HepG2 (cell line): Measurements from ENCODE around the gene RARA. TPM values are rescaled to one million over a fixed set of nuclear protein-coding genes. Genes with fewer than 3 reads are reported as not detected.

ENCODE experiments used
- BCL6 ChIP-seq: IDR thresholded peaks from 2 replicates; pipeline ENCODE4 v1.6.1; 2016; ENCODE audit warnings: missing genetic modification reagents, missing compliant biosample characterization
- FOXK1 ChIP-seq: sonication (generic); formaldehyde crosslinking; IDR thresholded peaks from 2 replicates; pipeline ENCODE4 v1.4.0; 2020; ENCODE audit warnings: low read depth, missing genetic modification reagents, borderline replicate concordance
- NFE2L2 ChIP-seq: fragments of 150-350 bp; IDR thresholded peaks from 2 replicates; pipeline ENCODE4 v1.6.1; 2014; ENCODE audit warnings: low read length
- PRMT3 ChIP-seq: sonication (generic); formaldehyde crosslinking; IDR thresholded peaks from 2 replicates; pipeline ENCODE4 v1.8.1; 2022; ENCODE audit warnings: low read depth, mild to moderate bottlenecking, moderate library complexity, missing genetic modification reagents, borderline replicate concordance
- RFXAP ChIP-seq: sonication (generic); formaldehyde crosslinking; IDR thresholded peaks from 2 replicates; pipeline ENCODE4 v1.4.0; 2020; ENCODE audit warnings: missing genetic modification reagents, borderline replicate concordance
- SMARCC2 ChIP-seq: fragments of 450-650 bp; IDR thresholded peaks from 2 replicates; pipeline ENCODE4 v1.6.1; 2017; ENCODE audit warnings: antibody characterized with exemption, mild to moderate bottlenecking
- SOX13 ChIP-seq, 3 experiments: fragments of 450-650 bp in 1 of 3; sonication (generic) in 1 of 3; formaldehyde crosslinking in 1 of 3; IDR thresholded peaks in 2 of 3; conservative IDR thresholded peaks in 1 of 3; 2 replicates each; pipeline versions ENCODE4 v1.5.0 to v1.6.1; 2016 to 2020; ENCODE audit warnings: antibody characterized with exemption in 1 of 3, mild to moderate bottlenecking in 1 of 3, missing compliant biosample characterization in 1 of 3, missing genetic modification reagents in 1 of 3, moderate library complexity in 1 of 3
- XBP1 ChIP-seq: sonication (generic); formaldehyde crosslinking; IDR thresholded peaks from 2 replicates; pipeline ENCODE4 v1.5.0; 2020; ENCODE audit warnings: missing genetic modification reagents
- ZNF296 ChIP-seq: sonication (generic); formaldehyde crosslinking; conservative IDR thresholded peaks from 2 replicates; pipeline ENCODE4 v1.5.0; 2020; ENCODE audit warnings: mild to moderate bottlenecking, missing genetic modification reagents
- ZNF549 ChIP-seq: sonication (generic); formaldehyde crosslinking; IDR thresholded peaks from 2 replicates; pipeline ENCODE4 v1.5.0; 2020; ENCODE audit warnings: missing genetic modification reagents
- ZNF589 ChIP-seq: sonication (generic); formaldehyde crosslinking; conservative IDR thresholded peaks from 2 replicates; pipeline ENCODE4 v1.8.0; 2022; ENCODE audit warnings: mild to moderate bottlenecking, moderate library complexity, missing genetic modification reagents
- ZNF691 ChIP-seq: sonication (generic); formaldehyde crosslinking; IDR thresholded peaks from 2 replicates; pipeline ENCODE4 v1.4.0; 2020; ENCODE audit warnings: missing genetic modification reagents, low read depth, mild to moderate bottlenecking, borderline replicate concordance
- ZNF879 ChIP-seq: sonication (generic); formaldehyde crosslinking; IDR thresholded peaks from 2 replicates; pipeline ENCODE4 v1.8.1; 2023; ENCODE audit warnings: missing genetic modification reagents
- polyA plus RNA-seq, 8 experiments: library from polyadenylated mRNA; depleted of rRNA in 3 of 8; stranded (reverse) in 7 of 8; unstranded in 1 of 8; fragments of >200 nt; fragmentation: Illumina TruSeq in 4 of 8; extraction: Trizol in 4 of 8; gene quantifications; 2 replicates each; pipeline versions ENCODE4 v1.2.1 to v1.2.3, GENCODE V29; 2011 to 2016; ENCODE audit warnings: low read depth in 4 of 8, missing spikeins in 1 of 8, mixed read lengths in 1 of 8; ENCODE audit not compliant: insufficient read depth in 1 of 8
- total RNA-seq, 5 experiments: library from RNA; depleted of rRNA; stranded (reverse); fragments of >200 nt; fragmentation: Illumina TruSeq; extraction: Trizol; gene quantifications; 2 replicates each; pipeline ENCODE4 v1.2.3, GENCODE V29; 2016; ENCODE audit warnings: low read depth in 1 of 5
- TF ChIP-seq, protein P1 (sequence below): sonication (generic); formaldehyde crosslinking; IDR thresholded peaks from 2 replicates; pipeline ENCODE4 v1.4.0; 2020; ENCODE audit warnings: missing genetic modification reagents, borderline replicate concordance
- TF ChIP-seq, protein P2 (sequence below): sonication (generic); formaldehyde crosslinking; IDR thresholded peaks from 2 replicates; pipeline ENCODE4 v1.8.1; 2023; ENCODE audit warnings: mild to moderate bottlenecking, inconsistent platforms, moderate library complexity, missing genetic modification reagents, borderline replicate concordance
- TF ChIP-seq, protein P3 (sequence below): sonication (generic); formaldehyde crosslinking; IDR thresholded peaks from 2 replicates; pipeline ENCODE4 v1.4.0; 2020; ENCODE audit warnings: mild to moderate bottlenecking, missing genetic modification reagents
- TF ChIP-seq, protein P4 (sequence below): IDR thresholded peaks from 2 replicates; pipeline ENCODE4 v1.6.1; 2016
- TF ChIP-seq, protein P5 (sequence below): sonication (generic); formaldehyde crosslinking; IDR thresholded peaks from 2 replicates; pipeline ENCODE4 v1.4.0; 2020; ENCODE audit warnings: missing genetic modification reagents

Gene RARA
- total and polyA plus RNA-seq, 2 of the 13 experiments (the other 11 are each of a cell fraction or from before 2014, with no cell fraction given): 6.4 to 8.6 TPM

GRCh38 chr17:40287494-40288369 lies 21.2 kb upstream of the RARA start, which contains the start of gene CDC6 (continued):
- TF ChIP-seq ZNF549 (CRISPR knock-in tag): no peak
- TF ChIP-seq ZNF296 (CRISPR knock-in tag): 0 out of 2 replicates have a peak, but pooled peaks have one; percentile 41
- TF ChIP-seq FOXK1 (CRISPR knock-in tag): peak; percentile 74
- no peak; the same call in 1 of the 2 replicates for TF ChIP-seq ZNF691 (CRISPR knock-in tag)
- no peak; the same call in 1 of the 2 replicates for TF ChIP-seq PRMT3
- TF ChIP-seq, protein P1, sequence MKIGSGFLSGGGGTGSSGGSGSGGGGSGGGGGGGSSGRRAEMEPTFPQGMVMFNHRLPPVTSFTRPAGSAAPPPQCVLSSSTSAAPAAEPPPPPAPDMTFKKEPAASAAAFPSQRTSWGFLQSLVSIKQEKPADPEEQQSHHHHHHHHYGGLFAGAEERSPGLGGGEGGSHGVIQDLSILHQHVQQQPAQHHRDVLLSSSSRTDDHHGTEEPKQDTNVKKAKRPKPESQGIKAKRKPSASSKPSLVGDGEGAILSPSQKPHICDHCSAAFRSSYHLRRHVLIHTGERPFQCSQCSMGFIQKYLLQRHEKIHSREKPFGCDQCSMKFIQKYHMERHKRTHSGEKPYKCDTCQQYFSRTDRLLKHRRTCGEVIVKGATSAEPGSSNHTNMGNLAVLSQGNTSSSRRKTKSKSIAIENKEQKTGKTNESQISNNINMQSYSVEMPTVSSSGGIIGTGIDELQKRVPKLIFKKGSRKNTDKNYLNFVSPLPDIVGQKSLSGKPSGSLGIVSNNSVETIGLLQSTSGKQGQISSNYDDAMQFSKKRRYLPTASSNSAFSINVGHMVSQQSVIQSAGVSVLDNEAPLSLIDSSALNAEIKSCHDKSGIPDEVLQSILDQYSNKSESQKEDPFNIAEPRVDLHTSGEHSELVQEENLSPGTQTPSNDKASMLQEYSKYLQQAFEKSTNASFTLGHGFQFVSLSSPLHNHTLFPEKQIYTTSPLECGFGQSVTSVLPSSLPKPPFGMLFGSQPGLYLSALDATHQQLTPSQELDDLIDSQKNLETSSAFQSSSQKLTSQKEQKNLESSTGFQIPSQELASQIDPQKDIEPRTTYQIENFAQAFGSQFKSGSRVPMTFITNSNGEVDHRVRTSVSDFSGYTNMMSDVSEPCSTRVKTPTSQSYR: peak; percentile 51; the same call in 1 of the 2 replicates
- TF ChIP-seq, protein P2, sequence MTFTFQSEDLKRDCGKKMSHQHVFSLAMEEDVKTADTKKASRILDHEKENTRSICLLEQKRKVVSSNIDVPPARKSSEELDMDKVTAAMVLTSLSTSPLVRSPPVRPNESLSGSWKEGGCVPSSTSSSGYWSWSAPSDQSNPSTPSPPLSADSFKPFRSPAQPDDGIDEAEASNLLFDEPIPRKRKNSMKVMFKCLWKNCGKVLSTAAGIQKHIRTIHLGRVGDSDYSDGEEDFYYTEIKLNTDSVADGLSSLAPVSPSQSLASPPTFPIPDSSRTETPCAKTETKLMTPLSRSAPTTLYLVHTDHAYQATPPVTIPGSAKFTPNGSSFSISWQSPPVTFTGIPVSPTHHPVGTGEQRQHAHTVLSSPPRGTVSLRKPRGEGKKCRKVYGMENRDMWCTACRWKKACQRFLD (CRISPR knock-in tag): peak; percentile 93; the same call in 1 of the 2 replicates
- no peak for TF ChIP-seq XBP1
- no peak for TF ChIP-seq SOX13 (IDR thresholded peaks at IDR 0.05)
- no peak; a peak in 1 of 4 replicates for TF ChIP-seq SOX13 (CRISPR knock-in tag; conservative IDR thresholded peaks at IDR 0.05 in 1 of 2, IDR thresholded peaks at IDR 0.05 in 1 of 2)
- TF ChIP-seq SMARCC2: no peak
- TF ChIP-seq NFE2L2: no peak
- TF ChIP-seq RFXAP (CRISPR knock-in tag): 0 out of 2 replicates have a peak, but pooled peaks have one; percentile 74
- TF ChIP-seq BCL6 (CRISPR knock-in tag): no peak
- TF ChIP-seq, protein P3, sequence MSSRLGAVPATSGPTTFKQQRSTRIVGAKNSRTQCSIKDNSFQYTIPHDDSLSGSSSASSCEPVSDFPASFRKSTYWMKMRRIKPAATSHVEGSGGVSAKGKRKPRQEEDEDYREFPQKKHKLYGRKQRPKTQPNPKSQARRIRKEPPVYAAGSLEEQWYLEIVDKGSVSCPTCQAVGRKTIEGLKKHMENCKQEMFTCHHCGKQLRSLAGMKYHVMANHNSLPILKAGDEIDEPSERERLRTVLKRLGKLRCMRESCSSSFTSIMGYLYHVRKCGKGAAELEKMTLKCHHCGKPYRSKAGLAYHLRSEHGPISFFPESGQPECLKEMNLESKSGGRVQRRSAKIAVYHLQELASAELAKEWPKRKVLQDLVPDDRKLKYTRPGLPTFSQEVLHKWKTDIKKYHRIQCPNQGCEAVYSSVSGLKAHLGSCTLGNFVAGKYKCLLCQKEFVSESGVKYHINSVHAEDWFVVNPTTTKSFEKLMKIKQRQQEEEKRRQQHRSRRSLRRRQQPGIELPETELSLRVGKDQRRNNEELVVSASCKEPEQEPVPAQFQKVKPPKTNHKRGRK (CRISPR knock-in tag): no peak
- TF ChIP-seq, protein P4, sequence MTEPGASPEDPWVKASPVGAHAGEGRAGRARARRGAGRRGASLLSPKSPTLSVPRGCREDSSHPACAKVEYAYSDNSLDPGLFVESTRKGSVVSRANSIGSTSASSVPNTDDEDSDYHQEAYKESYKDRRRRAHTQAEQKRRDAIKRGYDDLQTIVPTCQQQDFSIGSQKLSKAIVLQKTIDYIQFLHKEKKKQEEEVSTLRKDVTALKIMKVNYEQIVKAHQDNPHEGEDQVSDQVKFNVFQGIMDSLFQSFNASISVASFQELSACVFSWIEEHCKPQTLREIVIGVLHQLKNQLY (CRISPR knock-in tag): 0 out of 2 replicates have a peak, but pooled peaks have one; percentile 17
- TF ChIP-seq, protein P5, sequence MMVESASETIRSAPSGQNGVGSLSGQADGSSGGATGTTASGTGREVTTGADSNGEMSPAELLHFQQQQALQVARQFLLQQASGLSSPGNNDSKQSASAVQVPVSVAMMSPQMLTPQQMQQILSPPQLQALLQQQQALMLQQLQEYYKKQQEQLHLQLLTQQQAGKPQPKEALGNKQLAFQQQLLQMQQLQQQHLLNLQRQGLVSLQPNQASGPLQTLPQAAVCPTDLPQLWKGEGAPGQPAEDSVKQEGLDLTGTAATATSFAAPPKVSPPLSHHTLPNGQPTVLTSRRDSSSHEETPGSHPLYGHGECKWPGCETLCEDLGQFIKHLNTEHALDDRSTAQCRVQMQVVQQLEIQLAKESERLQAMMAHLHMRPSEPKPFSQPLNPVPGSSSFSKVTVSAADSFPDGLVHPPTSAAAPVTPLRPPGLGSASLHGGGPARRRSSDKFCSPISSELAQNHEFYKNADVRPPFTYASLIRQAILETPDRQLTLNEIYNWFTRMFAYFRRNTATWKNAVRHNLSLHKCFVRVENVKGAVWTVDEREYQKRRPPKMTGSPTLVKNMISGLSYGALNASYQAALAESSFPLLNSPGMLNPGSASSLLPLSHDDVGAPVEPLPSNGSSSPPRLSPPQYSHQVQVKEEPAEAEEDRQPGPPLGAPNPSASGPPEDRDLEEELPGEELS (CRISPR knock-in tag): peak; percentile 34
- TF ChIP-seq ZNF879: 0 out of 2 replicates have a peak, but pooled peaks have one; percentile 22
- TF ChIP-seq ZNF589 (CRISPR knock-in tag): no peak; the same call in 1 of the 2 replicates
